Lower leg skin (tissue), 4 donors: ENCODE results near the gene EIF2S3B. TPM values are rescaled to one million over a fixed set of nuclear protein-coding genes. Genes with fewer than 3 reads are reported as not detected.

Source experiments
- DNase-seq, 2 donors: peaks; one replicate each; pipeline ENCODE4 v3.0.0-alpha.2; 2019; ENCODE audit warnings: low spot score in 2 of 2
- H3K4me3 ChIP-seq: fragments of 200-600 bp; sonication (generic); 2 replicates; pipeline ENCODE4 v1.5.1; 2017; ENCODE audit warnings: mild to moderate bottlenecking, low read depth; ENCODE audit not compliant: poor library complexity, severe bottlenecking
- POLR2A ChIP-seq, 2 donors: fragments of 450-650 bp; IDR thresholded peaks; one replicate each; pipeline ENCODE4 v1.6.1; 2016 to 2017; ENCODE audit warnings: antibody characterized with exemption in 2 of 2, mild to moderate bottlenecking in 1 of 2, moderate library complexity in 1 of 2
- WGBS, 2 donors: methylation state at CpG; one replicate each; pipeline ENCODE4 v1.1.5; 2018; 5-methylcytosine and 5-hydroxymethylcytosine counted together
- intact Hi-C: fragments of 100-400 bp; cut with DNase I; formaldehyde crosslinking; loops from one replicate; pipeline ENCODE4 v1.15.0; 2023; ENCODE audit warnings: low total_unique reads
- total RNA-seq, 4 donors: library from RNA; depleted of rRNA; stranded (reverse); fragments of >200 nt; gene quantifications; one replicate each; pipeline ENCODE4 v1.1.0, GENCODE V29; 2016
- TF ChIP-seq, protein P1 (sequence below), 3 donors: fragments of 450-650 bp; IDR thresholded peaks; one replicate each; pipeline ENCODE4 v1.5.1; 2016; ENCODE audit warnings: antibody characterized with exemption in 3 of 3, mild to moderate bottlenecking in 3 of 3, moderate library complexity in 2 of 3

Gene EIF2S3B
- total RNA-seq, 4 donors from 2014 or later, result 0.19 to 0.99 (median 0.35) TPM

- DNase-seq, result no peak
- intact Hi-C loops, result no loop called here
- H3K4me3 ChIP-seq, result no peak overlapping the region
- WGBS, 2 donors, result 45 to 53% methylated on average over 5 of the region's 5 CpGs
- TF ChIP-seq, protein P1, sequence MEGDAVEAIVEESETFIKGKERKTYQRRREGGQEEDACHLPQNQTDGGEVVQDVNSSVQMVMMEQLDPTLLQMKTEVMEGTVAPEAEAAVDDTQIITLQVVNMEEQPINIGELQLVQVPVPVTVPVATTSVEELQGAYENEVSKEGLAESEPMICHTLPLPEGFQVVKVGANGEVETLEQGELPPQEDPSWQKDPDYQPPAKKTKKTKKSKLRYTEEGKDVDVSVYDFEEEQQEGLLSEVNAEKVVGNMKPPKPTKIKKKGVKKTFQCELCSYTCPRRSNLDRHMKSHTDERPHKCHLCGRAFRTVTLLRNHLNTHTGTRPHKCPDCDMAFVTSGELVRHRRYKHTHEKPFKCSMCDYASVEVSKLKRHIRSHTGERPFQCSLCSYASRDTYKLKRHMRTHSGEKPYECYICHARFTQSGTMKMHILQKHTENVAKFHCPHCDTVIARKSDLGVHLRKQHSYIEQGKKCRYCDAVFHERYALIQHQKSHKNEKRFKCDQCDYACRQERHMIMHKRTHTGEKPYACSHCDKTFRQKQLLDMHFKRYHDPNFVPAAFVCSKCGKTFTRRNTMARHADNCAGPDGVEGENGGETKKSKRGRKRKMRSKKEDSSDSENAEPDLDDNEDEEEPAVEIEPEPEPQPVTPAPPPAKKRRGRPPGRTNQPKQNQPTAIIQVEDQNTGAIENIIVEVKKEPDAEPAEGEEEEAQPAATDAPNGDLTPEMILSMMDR (IDR thresholded peaks at IDR 0.05), result no peak
- TF ChIP-seq POLR2A (IDR thresholded peaks at IDR 0.05), result no peak
Observed at GRCh38 chr12:10511756-10512355, 6.2 kb downstream of the EIF2S3B start.

DNA sequence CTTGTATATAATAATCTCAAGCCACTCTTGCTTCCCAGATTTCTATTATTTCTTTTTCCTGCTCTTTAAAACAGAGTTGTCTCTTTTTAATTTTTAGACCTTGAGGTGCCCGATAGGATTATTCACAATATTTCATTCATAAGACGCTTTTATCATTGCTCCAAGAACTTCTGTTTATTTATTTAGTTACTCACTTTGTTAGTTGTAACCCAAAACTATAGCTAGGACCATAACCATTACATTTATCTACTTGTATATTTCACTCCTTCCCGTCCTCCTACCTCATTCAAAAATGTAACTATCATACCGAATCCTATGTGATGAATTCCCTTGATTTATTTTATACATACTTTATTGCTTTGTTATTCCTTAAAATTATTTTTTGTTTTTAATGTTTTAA lies 7.1 kb downstream of the EIF2S3B start:
- WGBS, 2 donors, result 86 to 91% methylated on average over 4 of the region's 4 CpGs
- TF ChIP-seq POLR2A (IDR thresholded peaks at IDR 0.05), result no peak
- TF ChIP-seq, protein P1 (IDR thresholded peaks at IDR 0.05), result no peak
- H3K4me3 ChIP-seq, result no peak overlapping the region
- intact Hi-C loops, result no loop called here
- DNase-seq, result no peak

DNA sequence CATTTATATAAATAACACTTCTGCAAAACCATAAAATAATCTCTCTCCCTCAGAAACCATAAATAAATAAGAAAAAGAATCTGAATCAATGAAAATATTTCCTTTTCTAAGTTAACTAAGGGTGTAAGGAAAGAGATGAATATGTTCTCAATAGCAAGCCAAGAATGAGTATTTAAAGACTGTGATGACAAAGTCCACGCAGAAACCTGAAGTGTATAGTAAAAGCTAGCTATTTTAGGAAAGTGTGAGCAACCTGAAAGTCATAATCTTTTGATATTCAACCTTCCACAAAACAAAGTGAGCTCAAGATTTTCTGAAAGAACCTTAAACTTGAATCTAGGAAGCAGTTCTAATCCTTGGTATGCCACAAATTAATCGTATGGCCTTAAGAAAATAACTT lies 15.9 kb downstream of the EIF2S3B start:
- WGBS, 2 donors, result 73 to 83% methylated on average over 2 of the region's 2 CpGs
- no peak overlapping the region for H3K4me3 ChIP-seq
- TF ChIP-seq POLR2A (IDR thresholded peaks at IDR 0.05), result no peak
- TF ChIP-seq, protein P1 (IDR thresholded peaks at IDR 0.05), result no peak
- DNase-seq, result no peak
- intact Hi-C loops, result no loop called here

DNA sequence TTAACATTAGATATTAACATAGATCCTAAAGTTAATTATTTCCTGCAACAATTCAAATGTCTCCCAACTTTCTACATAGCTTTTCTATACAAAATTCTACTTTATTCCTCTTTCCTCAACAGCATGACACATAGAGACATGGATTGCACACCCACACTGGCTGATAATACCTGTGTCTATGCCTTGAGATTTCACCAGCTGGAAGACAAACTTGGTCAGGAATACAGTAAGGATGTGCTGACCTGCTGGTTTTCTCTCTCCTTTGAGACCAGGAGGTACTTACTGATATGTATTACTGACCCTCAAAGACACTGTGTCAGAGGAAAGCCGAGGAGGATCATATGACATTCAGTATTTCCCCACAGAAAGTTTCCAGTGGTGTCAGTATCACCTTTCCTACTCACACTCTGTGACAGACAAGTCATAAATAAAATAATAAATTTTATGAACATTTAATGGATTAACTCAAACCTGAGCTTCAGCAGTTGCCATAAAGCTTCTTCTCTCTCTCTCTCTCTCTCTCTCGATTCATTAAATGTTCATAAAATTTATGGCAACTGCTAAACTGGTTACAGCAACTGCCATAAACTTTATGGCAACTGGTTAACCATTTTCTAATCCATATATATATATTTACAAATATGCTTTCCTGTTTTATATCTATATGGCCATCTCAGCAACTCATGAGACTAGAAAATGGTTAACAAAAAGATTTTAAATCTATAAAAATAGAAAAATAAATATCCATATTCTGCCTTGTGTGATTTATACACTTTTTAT lies 22.7 kb downstream of the EIF2S3B start:
- H3K4me3 ChIP-seq, result no peak overlapping the region
- intact Hi-C loops, result no loop called here
- TF ChIP-seq POLR2A (IDR thresholded peaks at IDR 0.05), result no peak
- TF ChIP-seq, protein P1 (IDR thresholded peaks at IDR 0.05), result no peak
- WGBS, 2 donors, result 50 to 55% methylated on average over 2 of the region's 2 CpGs
- no peak for DNase-seq

DNA sequence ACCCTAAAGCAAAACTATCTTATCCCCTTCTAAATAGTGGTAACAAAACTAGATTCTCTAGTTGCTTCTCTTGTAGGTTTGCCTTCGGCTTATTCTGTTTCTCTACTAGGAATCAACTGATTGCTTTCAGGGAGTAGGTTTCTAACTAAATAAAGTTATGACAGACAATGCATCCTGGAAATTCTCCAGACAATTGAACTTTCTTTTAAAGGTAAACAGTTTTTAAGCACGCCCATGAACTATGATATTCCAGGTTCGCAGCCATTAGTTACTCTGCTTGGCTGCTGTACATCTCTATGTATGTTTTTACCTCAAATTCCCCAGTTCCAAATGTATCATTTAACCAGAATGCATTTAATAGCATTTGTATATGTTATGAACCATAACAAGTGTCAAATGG lies 23.9 kb downstream of the EIF2S3B start:
- intact Hi-C loops, result no loop called here
- no peak for TF ChIP-seq POLR2A (IDR thresholded peaks at IDR 0.05)
- TF ChIP-seq, protein P1 (IDR thresholded peaks at IDR 0.05), result no peak
- no peak for DNase-seq
- no peak overlapping the region for H3K4me3 ChIP-seq
- 81 to 88% methylated on average over 3 of the region's 3 CpGs for WGBS, 2 donors
